ENCODE measurements around the gene GLG1.

The GLG1 gene

DNA sequence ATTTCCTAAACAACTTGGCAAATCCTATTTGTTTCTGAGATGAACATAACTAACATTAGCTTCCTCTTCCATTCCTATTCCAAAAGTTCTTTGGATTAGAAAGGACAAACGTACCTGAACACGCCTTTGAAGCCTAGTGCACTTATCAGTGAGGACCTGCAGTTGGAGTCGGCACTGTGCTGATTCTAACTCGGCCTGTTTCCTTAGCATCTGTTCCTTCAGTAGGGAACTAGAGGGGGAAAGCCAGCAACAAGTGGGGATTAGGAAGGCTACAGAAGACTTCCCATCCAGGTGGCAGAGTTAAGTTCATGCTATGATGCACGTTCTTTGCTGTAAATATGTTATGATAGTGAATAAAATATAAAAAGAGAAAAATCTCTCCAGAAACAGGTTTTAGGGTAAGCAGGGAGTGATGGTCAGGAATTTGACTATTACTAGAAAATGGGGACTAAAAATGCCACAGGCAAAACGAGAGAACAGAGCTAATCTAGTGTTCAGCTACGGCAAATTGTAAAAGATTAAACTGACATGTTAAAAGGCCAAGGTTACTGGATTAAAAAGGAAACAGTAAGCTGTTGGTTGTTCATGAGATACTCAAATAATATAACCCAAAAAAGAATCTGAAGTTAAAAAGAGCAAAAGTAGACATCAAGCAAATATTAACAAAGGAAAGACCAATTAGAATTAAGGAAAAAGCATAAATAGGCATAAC lies 31.0 kb upstream of the GLG1 start:
- no peak overlapping the region for H3K27ac ChIP-seq
- no peaks in the 10 kb centered on the region; the same call in 1 of the 2 replicates for H3K36me3 ChIP-seq (ENCODE audit: insufficient read depth)
- no peaks in the 10 kb centered on the region for H3K27me3 ChIP-seq (ENCODE audit: insufficient read depth, low read depth)
- no peaks in the 10 kb centered on the region for H3K4me1 ChIP-seq (ENCODE audit: low read depth, poor library complexity, severe bottlenecking)
- no peak overlapping the region for H3K4me3 ChIP-seq (IDR thresholded peaks at IDR 0.05; ENCODE audit: insufficient read depth, low read depth, low read length)
- no peak for TF ChIP-seq CTCF (conservative IDR thresholded peaks at IDR 0.05; ENCODE audit: low read depth, low read length)
- no peak overlapping the region for H3K4me2 ChIP-seq
- no peaks in the 10 kb centered on the region for H4K20me1 ChIP-seq (ENCODE audit: insufficient read depth)
- no peak overlapping the region for H2AFZ ChIP-seq (ENCODE audit: low read depth)
- no peak overlapping the region for H3K9ac ChIP-seq
- H3K79me2 ChIP-seq (ENCODE audit: insufficient read depth, low read depth) = no peaks in the 10 kb centered on the region; the same call in 1 of the 2 replicates

DNA sequence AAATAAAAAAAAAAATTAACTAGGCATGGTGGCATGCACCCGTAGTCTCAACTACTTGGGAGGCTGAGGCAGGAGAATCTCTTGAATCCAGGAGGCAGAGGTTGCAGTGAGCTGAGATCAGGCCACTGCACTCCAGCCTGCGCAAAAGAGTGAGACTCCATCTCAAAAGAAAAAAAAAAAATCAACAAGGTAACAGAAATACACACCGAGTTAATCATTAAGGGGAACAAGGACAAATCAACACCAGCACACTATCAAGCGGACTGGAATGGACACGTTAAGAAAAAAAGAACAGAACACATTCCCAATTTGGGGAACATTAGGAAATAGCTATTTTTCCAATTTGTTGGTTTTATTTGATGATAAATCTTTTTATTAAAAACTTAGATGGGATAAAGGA lies 28.4 kb upstream of the GLG1 start:
- Histone ChIP-seq H3K79me2 (ENCODE audit: insufficient read depth, low read depth) (no peaks in the 10 kb centered on the region; the same call in 1 of the 2 replicates), H4K20me1 (ENCODE audit: insufficient read depth) (no peaks in the 10 kb centered on the region), H3K4me3 (IDR thresholded peaks at IDR 0.05; ENCODE audit: insufficient read depth, low read depth, low read length) (no peak overlapping the region), H3K4me1 (ENCODE audit: low read depth, poor library complexity, severe bottlenecking) (no peaks in the 10 kb centered on the region), H3K27ac (no peak overlapping the region), H3K9ac (no peak overlapping the region), H3K27me3 (ENCODE audit: insufficient read depth, low read depth) (no peaks in the 10 kb centered on the region), H3K36me3 (ENCODE audit: insufficient read depth) (peaks cover 18% of the 10 kb centered on the region; the same call in 1 of the 2 replicates), H2AFZ (ENCODE audit: low read depth) (no peak overlapping the region), H3K4me2 (no peak overlapping the region)
- no peak for TF ChIP-seq CTCF (conservative IDR thresholded peaks at IDR 0.05; ENCODE audit: low read depth, low read length)

DNA sequence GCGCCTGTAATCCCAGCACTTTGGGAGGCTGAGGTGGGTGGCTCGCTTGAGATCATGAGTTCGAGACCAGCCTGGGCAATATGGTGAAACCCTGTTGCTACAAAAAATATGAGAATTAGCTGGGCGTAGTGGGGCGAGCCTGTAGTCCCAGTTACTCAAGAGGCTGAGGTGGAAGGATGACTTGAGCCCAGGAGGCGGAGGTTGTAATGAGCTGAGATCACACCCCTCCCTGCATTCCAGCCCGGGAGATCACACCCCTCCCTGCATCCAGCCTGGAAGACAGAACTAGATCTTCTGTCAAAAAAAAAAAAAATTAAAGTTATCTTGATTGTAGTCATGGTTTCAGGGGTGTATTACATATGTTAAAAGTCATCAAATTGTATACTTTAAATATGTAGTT lies 26.8 kb upstream of the GLG1 start:
- no peak for TF ChIP-seq CTCF (conservative IDR thresholded peaks at IDR 0.05; ENCODE audit: low read depth, low read length)
- Histone ChIP-seq H2AFZ (ENCODE audit: low read depth) (no peak overlapping the region), H3K4me1 (ENCODE audit: low read depth, poor library complexity, severe bottlenecking) (no peaks in the 10 kb centered on the region), H3K4me2 (no peak overlapping the region), H4K20me1 (ENCODE audit: insufficient read depth) (no peaks in the 10 kb centered on the region), H3K79me2 (ENCODE audit: insufficient read depth, low read depth) (no peaks in the 10 kb centered on the region), H3K27me3 (ENCODE audit: insufficient read depth, low read depth) (no peaks in the 10 kb centered on the region), H3K27ac (no peak overlapping the region), H3K4me3 (IDR thresholded peaks at IDR 0.05; ENCODE audit: insufficient read depth, low read depth, low read length) (no peak overlapping the region), H3K9ac (no peak overlapping the region), H3K36me3 (ENCODE audit: insufficient read depth) (peaks cover 20% of the 10 kb centered on the region; the same call in 1 of the 2 replicates)

- peaks cover 20% of the 10 kb centered on the region; the same call in 1 of the 2 replicates for H3K36me3 ChIP-seq (ENCODE audit: insufficient read depth)
- TF ChIP-seq CTCF (conservative IDR thresholded peaks at IDR 0.05; ENCODE audit: low read depth, low read length) = no peak
- H3K27me3 ChIP-seq (ENCODE audit: insufficient read depth, low read depth) = no peaks in the 10 kb centered on the region
- no peak overlapping the region for H2AFZ ChIP-seq (ENCODE audit: low read depth)
- H3K9ac ChIP-seq = no peak overlapping the region
- no peaks in the 10 kb centered on the region; the same call in 1 of the 2 replicates for H4K20me1 ChIP-seq (ENCODE audit: insufficient read depth)
- no peak overlapping the region for H3K27ac ChIP-seq
- no peaks in the 10 kb centered on the region for H3K79me2 ChIP-seq (ENCODE audit: insufficient read depth, low read depth)
- H3K4me2 ChIP-seq = no peak overlapping the region
- no peak overlapping the region for H3K4me3 ChIP-seq (IDR thresholded peaks at IDR 0.05; ENCODE audit: insufficient read depth, low read depth, low read length)
- peaks cover 5% of the 10 kb centered on the region for H3K4me1 ChIP-seq (ENCODE audit: low read depth, poor library complexity, severe bottlenecking)
Measured at GRCh38 chr16:74627506-74628220, 20.7 kb upstream of the GLG1 start.
